Measurements from ENCODE around the gene CAMK4.

The CAMK4 gene

GRCh38 chr5:111517853-111518501 is 293.8 kb downstream of the CAMK4 start:
- Histone ChIP-seq H3K36me3 (ENCODE audit: control insufficient read depth, insufficient read depth, low read length) (no peaks in the 10 kb centered on the region), H3K9me3 (ENCODE audit: control insufficient read depth, low read length) (no peaks in the 10 kb centered on the region), H3K79me2 (no peaks in the 10 kb centered on the region), H2AFZ (no peak overlapping the region), H3K27ac (no peak overlapping the region), H3K9ac (no peak overlapping the region), H3K27me3 (ENCODE audit: control insufficient read depth, insufficient read depth, low read length) (no peaks in the 10 kb centered on the region), H3K4me3 (ENCODE audit: low read depth, low read length) (no peak overlapping the region), H3K4me2 (ENCODE audit: low read length) (no peak overlapping the region), H3K4me1 (no peaks in the 10 kb centered on the region)
- no peak for TF ChIP-seq CTCF (IDR thresholded peaks at IDR 0.05)

- no peak overlapping the region for H2AFZ ChIP-seq
- H3K9me3 ChIP-seq (ENCODE audit: control insufficient read depth, low read length): no peaks in the 10 kb centered on the region
- no peak overlapping the region for H3K9ac ChIP-seq
- no peak overlapping the region for H3K4me2 ChIP-seq (ENCODE audit: low read length)
- H3K27ac ChIP-seq: no peak overlapping the region
- H3K4me1 ChIP-seq: no peaks in the 10 kb centered on the region
- no peaks in the 10 kb centered on the region for H3K79me2 ChIP-seq
- H3K27me3 ChIP-seq (ENCODE audit: control insufficient read depth, insufficient read depth, low read length): no peaks in the 10 kb centered on the region
- H3K36me3 ChIP-seq (ENCODE audit: control insufficient read depth, insufficient read depth, low read length): no peaks in the 10 kb centered on the region
- H3K4me3 ChIP-seq (ENCODE audit: low read depth, low read length): no peak overlapping the region
- no peak for TF ChIP-seq CTCF (IDR thresholded peaks at IDR 0.05)
Observed at GRCh38 chr5:111518777-111519176, 294.6 kb downstream of the CAMK4 start.

GRCh38 chr5:111520908-111521307 is 296.7 kb downstream of the CAMK4 start:
- Histone ChIP-seq H3K27me3 (ENCODE audit: control insufficient read depth, insufficient read depth, low read length) (no peaks in the 10 kb centered on the region), H3K4me3 (ENCODE audit: low read depth, low read length) (no peak overlapping the region), H2AFZ (no peak overlapping the region), H3K4me2 (ENCODE audit: low read length) (no peak overlapping the region), H3K79me2 (no peaks in the 10 kb centered on the region), H3K9ac (no peak overlapping the region), H3K36me3 (ENCODE audit: control insufficient read depth, insufficient read depth, low read length) (no peaks in the 10 kb centered on the region), H3K9me3 (ENCODE audit: control insufficient read depth, low read length) (no peaks in the 10 kb centered on the region), H3K4me1 (no peaks in the 10 kb centered on the region), H3K27ac (no peak overlapping the region)
- TF ChIP-seq CTCF (IDR thresholded peaks at IDR 0.05): no peak

GRCh38 chr5:111528056-111528455 is 303.9 kb downstream of the CAMK4 start:
- no peaks in the 10 kb centered on the region for H3K36me3 ChIP-seq (ENCODE audit: control insufficient read depth, insufficient read depth, low read length)
- H3K27me3 ChIP-seq (ENCODE audit: control insufficient read depth, insufficient read depth, low read length): no peaks in the 10 kb centered on the region
- H3K9ac ChIP-seq: no peak overlapping the region
- H3K9me3 ChIP-seq (ENCODE audit: control insufficient read depth, low read length): no peaks in the 10 kb centered on the region
- no peak overlapping the region for H3K27ac ChIP-seq
- TF ChIP-seq CTCF (IDR thresholded peaks at IDR 0.05): no peak
- peaks cover 3% of the 10 kb centered on the region for H3K4me1 ChIP-seq
- H3K4me3 ChIP-seq (ENCODE audit: low read depth, low read length): no peak overlapping the region
- no peak overlapping the region for H2AFZ ChIP-seq
- no peaks in the 10 kb centered on the region for H3K79me2 ChIP-seq
- no peak overlapping the region for H3K4me2 ChIP-seq (ENCODE audit: low read length)

- Histone ChIP-seq H3K79me2 (no peaks in the 10 kb centered on the region), H3K4me3 (ENCODE audit: low read depth, low read length) (peak overlapping the region; percentile 14), H3K27me3 (ENCODE audit: control insufficient read depth, insufficient read depth, low read length) (no peaks in the 10 kb centered on the region), H3K9me3 (ENCODE audit: control insufficient read depth, low read length) (no peaks in the 10 kb centered on the region), H3K4me2 (ENCODE audit: low read length) (peak overlapping the region; percentile 55), H3K9ac (no peak overlapping the region), H3K36me3 (ENCODE audit: control insufficient read depth, insufficient read depth, low read length) (no peaks in the 10 kb centered on the region), H3K4me1 (peaks cover 3% of the 10 kb centered on the region), H2AFZ (peak overlapping the region; percentile 55), H3K27ac (peak overlapping the region; percentile 20)
- no peak for TF ChIP-seq CTCF (IDR thresholded peaks at IDR 0.05)
Observed at GRCh38 chr5:111530298-111530740, 306.1 kb downstream of the CAMK4 start.
